IMR-90 (cell line): ENCODE measurements around the gene EDIL3. TPM values are rescaled to one million over a fixed set of nuclear protein-coding genes. Genes with fewer than 3 reads are reported as not detected.

ENCODE experiments used
- ATAC-seq: fragments of 200-7000 bp; cut with Tn5 transposase; 2 replicates; pipeline ENCODE4 v1.9.1; 2020; ENCODE audit warnings: low read depth, mild to moderate bottlenecking, moderate library complexity
- BruUV-seq: library from RNA; stranded (reverse); fragments of 400-500 nt; replicated peaks from 2 replicates; lab custom pipeline; 2021; lab: Mats Ljungman, UMichigan
- CTCF ChIA-PET: fragments of 300-600 bp; formaldehyde crosslinking; extraction: SDS; loops from one replicate; lab custom pipeline; 2021; ENCODE audit warnings: antibody characterized with exemption; lab: Yijun Ruan, JAX
- POLR2A ChIA-PET: fragments of 300-600 bp; sonication (Branson Sonifier 250); formaldehyde crosslinking; loops from one replicate; lab custom pipeline; 2022; ENCODE audit warnings: antibody characterized with exemption; ENCODE audit not compliant: unreplicated experiment; lab: Charles Lee
- DNase-seq: peaks from one replicate; pipeline ENCODE4 v3.0.0; 2013
- H2AFZ ChIP-seq: replicated peaks from 2 replicates; pipeline ENCODE3; 2013; ENCODE audit warnings: low read length, mild to moderate bottlenecking; ENCODE audit not compliant: poor library complexity
- H2AK5ac ChIP-seq: 2 replicates; pipeline ENCODE4 v1.6.1; 2013; ENCODE audit warnings: low read depth, low read length, inconsistent platforms
- H2AK9ac ChIP-seq: replicated peaks from 2 replicates; pipeline ENCODE3; 2013; ENCODE audit warnings: mild to moderate bottlenecking, low read depth, low read length, moderate library complexity; ENCODE audit not compliant: poor library complexity
- H2BK120ac ChIP-seq: 2 replicates; pipeline ENCODE4 v1.6.1; 2013; ENCODE audit warnings: low read depth, low read length, inconsistent platforms
- H2BK15ac ChIP-seq: 3 replicates; pipeline ENCODE4 v1.6.1; 2013; ENCODE audit warnings: low read depth, low read length, inconsistent platforms
- H2BK20ac ChIP-seq: 2 replicates; pipeline ENCODE4 v1.6.1; 2013; ENCODE audit warnings: low read depth, mild to moderate bottlenecking, inconsistent platforms, low read length, moderate library complexity
- H2BK5ac ChIP-seq: 2 replicates; pipeline ENCODE4 v1.6.1; 2013; ENCODE audit warnings: mild to moderate bottlenecking, low read depth, low read length, inconsistent platforms; ENCODE audit not compliant: poor library complexity, severe bottlenecking
- H3K14ac ChIP-seq: replicated peaks from 2 replicates; pipeline ENCODE4 v1.6.1; 2013; ENCODE audit warnings: low read depth, low read length, inconsistent platforms
- H3K18ac ChIP-seq: 2 replicates; pipeline ENCODE4 v1.6.1; 2013; ENCODE audit warnings: low read depth, low read length, control low read depth
- H3K23ac ChIP-seq: 2 replicates; pipeline ENCODE4 v1.6.1; 2013; ENCODE audit warnings: low read depth, low read length, inconsistent platforms
- H3K27ac ChIP-seq: 2 replicates; pipeline ENCODE4 v1.5.1; 2013; ENCODE audit warnings: mild to moderate bottlenecking, control low read depth, low read length; ENCODE audit not compliant: insufficient read depth
- H3K27me3 ChIP-seq: 2 replicates; pipeline ENCODE4 v1.6.1; 2013; ENCODE audit warnings: low read length; ENCODE audit not compliant: control insufficient read depth, insufficient read depth
- H3K36me3 ChIP-seq: 2 replicates; pipeline ENCODE4 v1.6.1; 2013; ENCODE audit warnings: low read length, mixed read lengths; ENCODE audit not compliant: control insufficient read depth, insufficient read depth
- H3K4ac ChIP-seq: 2 replicates; pipeline ENCODE4 v1.6.1; 2013; ENCODE audit warnings: low read depth, low read length, inconsistent platforms
- H3K4me1 ChIP-seq: 2 replicates; pipeline ENCODE4 v1.6.1; 2013; ENCODE audit warnings: low read length, mixed read lengths; ENCODE audit not compliant: control insufficient read depth, insufficient read depth
- H3K4me2 ChIP-seq: 2 replicates; pipeline ENCODE4 v1.6.1; 2013; ENCODE audit warnings: low read depth, mild to moderate bottlenecking, control low read depth, low read length, moderate library complexity
- H3K4me3 ChIP-seq: 2 replicates; pipeline ENCODE4 v1.5.1; 2013; ENCODE audit warnings: low read depth, mild to moderate bottlenecking, control low read depth, low read length, moderate library complexity; ENCODE audit not compliant: insufficient read depth
- H3K56ac ChIP-seq: 2 replicates; pipeline ENCODE4 v1.6.1; 2013; ENCODE audit warnings: low read length, inconsistent platforms; ENCODE audit not compliant: insufficient read depth; ENCODE audit errors: extremely low read depth
- H3K79me1 ChIP-seq, 2 experiments: 2 replicates each; pipeline ENCODE4 v1.6.1; 2013; ENCODE audit warnings: low read length in 2 of 2, inconsistent platforms in 1 of 2, low read depth in 1 of 2
- H3K9ac ChIP-seq: 2 replicates; pipeline ENCODE4 v1.6.1; 2013; ENCODE audit warnings: low read depth, low read length, control low read depth
- H3K9me1 ChIP-seq: 2 replicates; pipeline ENCODE4 v1.6.1; 2013; ENCODE audit warnings: low read length, inconsistent platforms; ENCODE audit not compliant: insufficient read depth
- H3K9me3 ChIP-seq: 2 replicates; pipeline ENCODE4 v1.6.1; 2013; ENCODE audit warnings: low read length; ENCODE audit not compliant: control insufficient read depth, insufficient read depth
- H4K20me1 ChIP-seq: 2 replicates; pipeline ENCODE4 v1.6.1; 2013; ENCODE audit warnings: low read length, inconsistent platforms; ENCODE audit not compliant: insufficient read depth
- H4K5ac ChIP-seq: 2 replicates; pipeline ENCODE4 v1.6.1; 2013; ENCODE audit warnings: mild to moderate bottlenecking, low read depth, low read length, control low read depth
- H4K8ac ChIP-seq, 2 experiments: 2 replicates each; pipeline ENCODE4 v1.6.1; 2013; ENCODE audit warnings: low read depth in 2 of 2, low read length in 2 of 2, control low read depth in 1 of 2, inconsistent platforms in 1 of 2
- H4K91ac ChIP-seq: 2 replicates; pipeline ENCODE4 v1.6.1; 2013; ENCODE audit warnings: low read depth, low read length, inconsistent platforms; ENCODE audit not compliant: insufficient read depth
- CEBPB ChIP-seq: IDR thresholded peaks from 2 replicates; pipeline ENCODE4 v1.6.1; 2012; ENCODE audit warnings: low read depth, low read length, improper control_type of control experiment
- CHD1 ChIP-seq: IDR thresholded peaks from 2 replicates; pipeline ENCODE4 v1.6.1; 2012; ENCODE audit warnings: low read depth, low read length, improper control_type of control experiment
- FOS ChIP-seq: fragments of 150-350 bp; IDR thresholded peaks from 2 replicates; pipeline ENCODE4 v1.6.1; 2016; ENCODE audit warnings: low read depth, low read length
- MAFK ChIP-seq: IDR thresholded peaks from 2 replicates; pipeline ENCODE4 v1.6.1; 2012; ENCODE audit warnings: low read depth, low read length, improper control_type of control experiment
- MXI1 ChIP-seq: IDR thresholded peaks from 2 replicates; pipeline ENCODE4 v1.6.1; 2012; ENCODE audit warnings: low read depth, mild to moderate bottlenecking, low read length, moderate library complexity, borderline replicate concordance
- NFE2L2 ChIP-seq: fragments of 150-350 bp; IDR thresholded peaks from 2 replicates; pipeline ENCODE4 v1.6.1; 2016; ENCODE audit warnings: low read depth, mild to moderate bottlenecking, low read length
- dilution Hi-C: fragments of 300-500 bp; cut with HindIII; formaldehyde crosslinking; loops from one replicate; pipeline ENCODE4 v1.14.3; 2018; ENCODE audit warnings: low sequenced_read_pairs; ENCODE audit not compliant: unreplicated experiment
- in situ Hi-C: fragments of 300-500 bp; cut with MboI; formaldehyde crosslinking; loops from 3 replicates; pipeline ENCODE4 v1.14.3; 2019; ENCODE audit warnings: low sequenced_read_pairs, inconsistent platforms, mixed read lengths
- intact Hi-C: fragments of 100-400 bp; cut with micrococcal nuclease; formaldehyde crosslinking; loops from 2 replicates; pipeline ENCODE4 v1.10.0; 2022
- polyA plus RNA-seq, 3 experiments: library from polyadenylated mRNA; depleted of rRNA; stranded (reverse); fragments of >200 nt; gene quantifications; 2 replicates each; pipeline ENCODE4 v1.2.3, GENCODE V29; 2012; ENCODE audit warnings: low replicate concordance in 1 of 3
- total RNA-seq: library from RNA; depleted of rRNA; stranded (reverse); fragments of >200 nt; gene quantifications from 2 replicates; pipeline ENCODE4 v1.2.3, GENCODE V29; 2012

EDIL3 gene
- total and polyA plus RNA-seq, 2 of the 4 experiments (the other 2 are of a cell fraction), result 55.5 to 82.8 TPM

- no peak for TF ChIP-seq CHD1
Measured at GRCh38 chr5:83991566-83992224, 393.0 kb downstream of the EDIL3 start (continued).

- ChIA-PET POLR2A (no interaction called here), CTCF (no interaction called here)
- Histone ChIP-seq H3K18ac (peak overlapping the region; percentile 80; the same call in 1 of the 2 replicates), H2BK15ac (no peak overlapping the region), H3K14ac (no peak overlapping the region), H3K23ac (no peak overlapping the region), H3K79me1 (peaks cover 3 to 5% of the 10 kb centered on the region in 2 experiments; a peak in 1 of 4 replicates), H2AFZ (no peak overlapping the region), H3K4me1 (peaks cover 2% of the 10 kb centered on the region; the same call in 1 of the 2 replicates), H4K5ac (peak overlapping the region; percentile 61; the same call in 1 of the 2 replicates), H2AK5ac (no peak overlapping the region), H2AK9ac (no peak overlapping the region), H4K8ac (no peak overlapping the region; a peak in 1 of 4 replicates), H3K56ac (no peak overlapping the region), H3K36me3 (no peaks in the 10 kb centered on the region), H3K4me3 (no peak overlapping the region), H3K4ac (no peak overlapping the region), H3K9me3 (no peaks in the 10 kb centered on the region), H4K91ac (no peak overlapping the region), H3K9me1 (no peaks in the 10 kb centered on the region; the same call in 1 of the 2 replicates), H3K27me3 (no peaks in the 10 kb centered on the region), H3K27ac (no peak overlapping the region), H2BK20ac (no peak overlapping the region), H3K4me2 (no peak overlapping the region), H3K9ac (no peak overlapping the region), H2BK5ac (no peak overlapping the region), H2BK120ac (no peak overlapping the region), H4K20me1 (no peaks in the 10 kb centered on the region)
- in situ Hi-C loops (no loop called here), intact Hi-C loops (no loop called here), dilution Hi-C loops (no loop called here)
- TF ChIP-seq MXI1 (no peak), NFE2L2 (no peak), CHD1 (no peak), MAFK (no peak), CEBPB (no peak), FOS (no peak)
- ATAC-seq, result no peak
- no TSS peak for BruUV-seq
- DNase-seq, result no peak
Measured at GRCh38 chr5:83988293-83988685, 396.4 kb downstream of the EDIL3 start.
